Measurements from ENCODE around the gene CCDC102A. TPM values are rescaled to one million over a fixed set of nuclear protein-coding genes. Genes with fewer than 3 reads are reported as not detected.

CCDC102A gene
- total and polyA plus RNA-seq, 9 of the 15 experiments (the other 6 are each of a cell fraction or from before 2014, with no cell fraction given) = 0.03 to 4.9 (median 1.4) TPM

DNA sequence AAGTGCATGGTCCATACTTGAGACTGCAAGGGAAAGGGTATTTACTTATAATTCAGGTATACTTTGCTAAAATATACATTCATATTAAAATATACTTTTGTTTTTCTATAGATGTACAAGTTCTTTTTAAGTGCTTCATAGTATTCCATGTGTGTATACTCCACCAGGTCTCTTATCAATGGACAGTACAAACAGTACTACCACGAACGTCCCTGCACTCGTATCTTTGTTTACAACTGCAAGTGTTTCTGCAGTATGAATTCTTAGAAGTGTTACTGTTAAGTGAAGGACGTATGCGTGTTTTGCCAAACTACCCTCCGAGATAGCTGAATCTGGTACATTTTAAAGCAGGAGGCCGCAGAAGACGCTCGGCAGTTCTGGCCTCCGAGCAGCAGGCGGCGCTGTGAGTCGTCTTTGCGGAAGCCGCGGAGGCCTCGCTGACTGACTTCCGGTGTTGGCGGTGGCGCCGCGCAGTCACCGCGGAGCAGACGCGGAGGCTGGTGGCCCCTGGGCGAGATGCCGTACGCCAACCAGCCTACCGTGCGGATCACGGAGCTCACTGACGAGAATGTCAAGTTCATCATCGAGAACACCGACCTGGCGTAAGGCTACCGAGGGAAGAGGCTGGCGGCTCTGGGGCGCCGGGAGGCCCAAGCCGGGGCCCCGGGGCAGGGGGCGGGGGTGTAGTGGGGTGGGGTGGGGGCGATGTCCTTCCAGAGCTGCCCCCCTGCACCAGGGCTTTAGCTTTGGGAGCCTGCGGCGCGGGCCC is 74.0 kb downstream of the CCDC102A start, which contains the start of gene POLR2C (continued):
- TF ChIP-seq ZNF444 (CRISPR knock-in tag; IDR thresholded peaks at IDR 0.05) (no peak), ZNF232 (CRISPR knock-in tag; IDR thresholded peaks at IDR 0.05) (no peak), MTA3 (IDR thresholded peaks at IDR 0.05; ENCODE audit: borderline replicate concordance) (peak; percentile 82), HNRNPUL1 (IDR thresholded peaks at IDR 0.05; ENCODE audit: low read length) (no peak), ZNF165 (CRISPR knock-in tag; IDR thresholded peaks at IDR 0.05; ENCODE audit: borderline replicate concordance) (no peak), NR2C1 (IDR thresholded peaks at IDR 0.05) (peak; percentile 64; the same call in 1 of the 2 replicates), NR2C1 (tag; IDR thresholded peaks at IDR 0.05) (no peak), FOXM1 (IDR thresholded peaks at IDR 0.05; ENCODE audit: low read depth) (peak; percentile 36; the same call in 1 of the 2 replicates), FOXM1 (CRISPR knock-in tag; IDR thresholded peaks at IDR 0.05; ENCODE audit: low read depth) (0 out of 2 replicates have a peak, but pooled peaks have one; percentile 28), ZNF41 (CRISPR knock-in tag; conservative IDR thresholded peaks at IDR 0.05) (no peak), ZNF140 (CRISPR knock-in tag; IDR thresholded peaks at IDR 0.05) (no peak), ZNF347 (CRISPR knock-in tag; IDR thresholded peaks at IDR 0.05; ENCODE audit: low read depth) (no peak), C11orf30 (IDR thresholded peaks at IDR 0.05; ENCODE audit: low read depth) (peak; percentile 90), CTBP1 (IDR thresholded peaks at IDR 0.05; ENCODE audit: borderline replicate concordance) (peak; percentile 53; the same call in 1 of the 2 replicates), CHD4 (IDR thresholded peaks at IDR 0.05; ENCODE audit: insufficient read depth, insufficient replicate concordance, low read depth, low read length, poor library complexity, severe bottlenecking) (no peak), SLC30A9 (CRISPR knock-in tag; IDR thresholded peaks at IDR 0.05) (no peak), XRCC5 (IDR thresholded peaks at IDR 0.05; ENCODE audit: low read depth, low read length) (peak; percentile 87; the same call in 1 of the 2 replicates), PRPF4 (IDR thresholded peaks at IDR 0.05; ENCODE audit: insufficient read depth, low read depth, low read length, poor library complexity, severe bottlenecking) (no peak), MEF2D (tag; conservative IDR thresholded peaks at IDR 0.05; ENCODE audit: low read depth) (no peak), TAL1 (IDR thresholded peaks at IDR 0.05) (no peak), MYC (IDR thresholded peaks at IDR 0.05; ENCODE audit: low read depth, low read length) (peak; percentile 84), MYC (CRISPR knock-in tag; IDR thresholded peaks at IDR 0.05; ENCODE audit: borderline replicate concordance, low read depth) (no peak)
- TF ChIP-seq, protein P1, sequence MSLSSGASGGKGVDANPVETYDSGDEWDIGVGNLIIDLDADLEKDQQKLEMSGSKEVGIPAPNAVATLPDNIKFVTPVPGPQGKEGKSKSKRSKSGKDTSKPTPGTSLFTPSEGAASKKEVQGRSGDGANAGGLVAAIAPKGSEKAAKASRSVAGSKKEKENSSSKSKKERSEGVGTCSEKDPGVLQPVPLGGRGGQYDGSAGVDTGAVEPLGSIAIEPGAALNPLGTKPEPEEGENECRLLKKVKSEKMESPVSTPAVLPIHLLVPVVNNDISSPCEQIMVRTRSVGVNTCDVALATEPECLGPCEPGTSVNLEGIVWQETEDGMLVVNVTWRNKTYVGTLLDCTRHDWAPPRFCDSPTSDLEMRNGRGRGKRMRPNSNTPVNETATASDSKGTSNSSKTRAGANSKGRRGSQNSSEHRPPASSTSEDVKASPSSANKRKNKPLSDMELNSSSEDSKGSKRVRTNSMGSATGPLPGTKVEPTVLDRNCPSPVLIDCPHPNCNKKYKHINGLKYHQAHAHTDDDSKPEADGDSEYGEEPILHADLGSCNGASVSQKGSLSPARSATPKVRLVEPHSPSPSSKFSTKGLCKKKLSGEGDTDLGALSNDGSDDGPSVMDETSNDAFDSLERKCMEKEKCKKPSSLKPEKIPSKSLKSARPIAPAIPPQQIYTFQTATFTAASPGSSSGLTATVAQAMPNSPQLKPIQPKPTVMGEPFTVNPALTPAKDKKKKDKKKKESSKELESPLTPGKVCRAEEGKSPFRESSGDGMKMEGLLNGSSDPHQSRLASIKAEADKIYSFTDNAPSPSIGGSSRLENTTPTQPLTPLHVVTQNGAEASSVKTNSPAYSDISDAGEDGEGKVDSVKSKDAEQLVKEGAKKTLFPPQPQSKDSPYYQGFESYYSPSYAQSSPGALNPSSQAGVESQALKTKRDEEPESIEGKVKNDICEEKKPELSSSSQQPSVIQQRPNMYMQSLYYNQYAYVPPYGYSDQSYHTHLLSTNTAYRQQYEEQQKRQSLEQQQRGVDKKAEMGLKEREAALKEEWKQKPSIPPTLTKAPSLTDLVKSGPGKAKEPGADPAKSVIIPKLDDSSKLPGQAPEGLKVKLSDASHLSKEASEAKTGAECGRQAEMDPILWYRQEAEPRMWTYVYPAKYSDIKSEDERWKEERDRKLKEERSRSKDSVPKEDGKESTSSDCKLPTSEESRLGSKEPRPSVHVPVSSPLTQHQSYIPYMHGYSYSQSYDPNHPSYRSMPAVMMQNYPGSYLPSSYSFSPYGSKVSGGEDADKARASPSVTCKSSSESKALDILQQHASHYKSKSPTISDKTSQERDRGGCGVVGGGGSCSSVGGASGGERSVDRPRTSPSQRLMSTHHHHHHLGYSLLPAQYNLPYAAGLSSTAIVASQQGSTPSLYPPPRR (CRISPR knock-in tag; IDR thresholded peaks at IDR 0.05; ENCODE audit: borderline replicate concordance) = no peak
- TF ChIP-seq, protein P2, sequence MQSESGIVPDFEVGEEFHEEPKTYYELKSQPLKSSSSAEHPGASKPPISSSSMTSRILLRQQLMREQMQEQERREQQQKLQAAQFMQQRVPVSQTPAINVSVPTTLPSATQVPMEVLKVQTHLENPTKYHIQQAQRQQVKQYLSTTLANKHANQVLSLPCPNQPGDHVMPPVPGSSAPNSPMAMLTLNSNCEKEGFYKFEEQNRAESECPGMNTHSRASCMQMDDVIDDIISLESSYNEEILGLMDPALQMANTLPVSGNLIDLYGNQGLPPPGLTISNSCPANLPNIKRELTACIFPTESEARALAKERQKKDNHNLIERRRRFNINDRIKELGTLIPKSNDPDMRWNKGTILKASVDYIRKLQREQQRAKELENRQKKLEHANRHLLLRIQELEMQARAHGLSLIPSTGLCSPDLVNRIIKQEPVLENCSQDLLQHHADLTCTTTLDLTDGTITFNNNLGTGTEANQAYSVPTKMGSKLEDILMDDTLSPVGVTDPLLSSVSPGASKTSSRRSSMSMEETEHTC (IDR thresholded peaks at IDR 0.05) = no peak

Measured in K562 (cell line).